ENCODE results near the gene ZC3H4.
"Not testable (repeated sequence)": the region's sequence is repeated elsewhere in the genome, so short reads cannot be mapped to it uniquely, and the experiment has no call there.

Gene ZC3H4

DNA sequence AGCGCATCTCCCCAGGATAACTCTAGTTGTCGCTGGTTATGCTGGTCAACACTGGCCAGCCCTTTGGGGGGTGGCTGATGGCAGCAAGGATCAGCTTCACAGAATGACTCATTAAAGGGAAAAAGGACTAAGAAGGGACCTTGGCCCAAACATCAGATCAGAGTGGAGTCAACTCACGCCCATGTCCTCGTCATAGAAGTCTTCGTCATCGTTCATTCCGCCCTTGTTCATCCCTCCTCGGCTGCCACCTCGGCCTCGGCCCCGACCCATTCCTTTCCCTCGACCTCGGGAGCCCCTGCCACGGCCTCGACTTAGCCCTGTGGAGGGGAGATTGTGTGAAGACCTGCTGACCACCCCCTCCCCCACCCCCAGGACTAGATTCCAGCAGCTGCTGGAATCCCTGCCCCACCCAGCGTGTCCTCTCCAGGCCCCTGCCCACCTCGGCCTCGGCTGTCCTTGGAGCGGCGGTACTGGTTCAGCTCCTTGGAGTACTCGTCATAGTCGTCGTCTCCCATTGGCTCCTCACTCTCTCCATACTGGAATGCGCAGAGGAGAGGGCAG, 28.6 kb downstream of the ZC3H4 start:
- no peak for DNase-seq (ENCODE audit: low spot score)

DNA sequence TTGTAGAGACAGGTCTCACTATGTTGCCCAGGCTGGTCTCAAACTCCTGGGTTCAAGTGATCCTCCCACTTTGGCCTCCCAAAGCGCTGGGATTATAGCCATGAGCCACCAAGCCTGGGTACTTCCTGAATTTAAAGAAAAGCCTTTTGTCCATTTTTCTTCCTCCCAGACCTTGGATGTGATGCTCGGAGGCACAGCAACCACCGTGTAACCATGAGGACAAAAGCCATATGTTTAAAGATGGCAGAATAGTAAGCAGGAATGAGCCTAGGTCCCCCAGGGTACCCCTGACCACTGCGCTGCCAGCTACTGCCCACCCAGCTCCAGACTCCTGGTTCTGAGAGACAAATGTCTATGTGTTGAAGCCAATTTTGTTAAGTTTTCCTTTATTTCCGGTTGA, 31.1 kb downstream of the ZC3H4 start:
- DNase-seq (ENCODE audit: low spot score) = no peak

DNA sequence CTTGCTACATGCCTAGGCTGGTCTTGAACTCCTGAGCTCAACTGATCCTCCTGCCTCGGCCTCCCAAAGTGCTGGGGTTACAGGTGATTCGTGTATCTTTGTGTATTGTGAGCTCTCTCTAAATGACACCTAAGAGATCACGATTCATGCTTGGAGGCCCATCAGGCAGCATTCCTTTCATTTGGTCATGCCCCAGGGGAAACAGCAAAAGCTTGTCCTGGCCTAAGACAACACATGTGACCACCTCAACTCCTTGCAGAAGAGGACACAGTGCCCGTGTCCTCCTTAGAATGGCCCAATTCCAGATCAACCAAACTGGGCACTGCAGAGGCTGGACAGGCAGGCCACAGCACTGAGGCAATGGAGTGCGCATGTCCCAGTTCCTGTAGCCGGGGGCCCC, 32.5 kb downstream of the ZC3H4 start:
- DNase-seq (ENCODE audit: low spot score) = no peak

DNA sequence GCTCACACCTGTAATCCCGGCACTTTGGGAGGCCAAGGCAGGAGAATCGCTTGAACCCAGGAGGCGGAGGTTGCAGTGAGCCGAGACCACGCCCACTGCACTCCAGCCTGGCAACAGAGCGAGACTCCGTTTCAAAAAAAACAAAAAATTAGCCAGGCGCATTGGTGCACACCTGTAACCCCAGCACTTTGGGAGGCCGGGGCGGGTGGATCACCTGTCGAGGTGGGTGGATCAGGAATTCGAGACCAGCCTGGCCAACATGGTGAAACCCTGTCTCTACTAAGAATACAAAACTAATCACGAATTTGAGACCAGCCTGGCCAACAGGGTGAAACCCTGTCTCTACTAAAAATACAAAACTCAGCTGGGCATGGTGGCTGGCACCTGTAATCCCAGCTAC, 35.2 kb downstream of the ZC3H4 start:
- not testable (repeated sequence) for DNase-seq (ENCODE audit: low spot score)

DNA sequence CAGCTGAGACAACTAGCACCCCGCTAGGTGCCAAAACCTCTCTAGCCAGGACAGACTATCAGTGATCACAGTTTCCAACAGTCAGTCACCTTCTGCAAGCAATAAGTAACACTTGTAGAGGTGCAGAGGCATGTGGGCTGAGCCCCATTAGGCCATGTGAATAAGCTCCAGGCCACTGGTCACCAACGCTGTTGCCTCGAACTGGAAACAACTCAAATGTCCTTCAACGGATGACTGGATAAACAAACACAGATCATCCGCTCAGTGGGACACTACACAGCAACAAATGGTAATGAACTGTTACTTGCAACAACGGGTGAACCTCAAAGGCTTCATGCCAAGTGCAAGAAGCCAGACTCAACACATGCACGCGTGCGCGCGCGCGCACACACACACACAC, 37.6 kb downstream of the ZC3H4 start:
- no peak for DNase-seq (ENCODE audit: low spot score)

DNA sequence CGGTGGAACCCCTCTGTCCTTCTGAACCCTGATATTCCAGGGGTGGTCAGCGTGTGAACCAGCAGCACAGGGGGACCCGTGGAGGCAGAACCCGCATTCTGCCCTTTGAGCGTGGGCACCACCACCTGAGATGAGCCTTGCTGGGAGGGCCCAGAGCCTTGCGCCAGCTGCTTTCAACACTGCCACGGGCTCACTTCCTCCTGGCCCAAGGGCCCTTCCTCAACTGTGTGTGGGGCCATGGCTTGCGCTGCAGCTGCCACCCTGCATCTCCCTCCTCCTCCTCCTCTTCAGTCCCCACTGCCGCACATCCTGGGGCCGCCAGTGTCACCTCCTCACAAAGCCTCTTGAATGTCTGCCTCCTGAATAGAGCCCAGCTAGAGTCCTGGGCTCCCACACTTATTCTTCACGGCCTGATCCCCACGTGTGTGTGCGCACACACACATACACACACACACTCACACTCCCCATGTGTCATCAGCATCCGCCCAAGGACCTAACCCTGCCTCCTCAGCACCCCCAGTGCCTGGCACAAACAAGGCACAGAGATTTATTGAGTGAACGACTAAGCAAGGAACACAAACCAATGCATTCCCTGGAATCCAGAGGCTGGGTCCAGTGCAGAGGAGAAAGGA, 38.3 kb downstream of the ZC3H4 start:
- DNase-seq (ENCODE audit: low spot score) = no peak

DNA sequence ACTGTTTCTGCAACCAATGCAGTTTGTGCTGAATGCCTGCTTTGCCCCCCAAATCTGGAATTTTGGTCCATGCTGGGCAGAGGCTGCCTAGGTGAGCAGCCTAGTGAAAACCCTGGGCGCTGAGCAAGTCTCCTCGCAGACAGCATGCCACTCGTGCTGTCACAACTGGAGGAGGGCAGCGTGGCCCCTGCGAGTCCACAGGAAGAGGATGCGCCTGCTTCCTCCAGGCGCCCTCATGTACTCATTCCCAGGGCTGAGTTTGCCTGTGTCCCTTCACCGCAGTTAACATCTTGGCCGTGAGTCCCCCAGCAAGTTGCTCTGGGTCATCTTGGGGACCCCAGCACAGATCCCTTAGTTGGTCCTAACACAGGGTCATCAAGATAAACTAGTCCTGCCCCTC, 39.0 kb downstream of the ZC3H4 start:
- DNase-seq (ENCODE audit: low spot score) = no peak

DNA sequence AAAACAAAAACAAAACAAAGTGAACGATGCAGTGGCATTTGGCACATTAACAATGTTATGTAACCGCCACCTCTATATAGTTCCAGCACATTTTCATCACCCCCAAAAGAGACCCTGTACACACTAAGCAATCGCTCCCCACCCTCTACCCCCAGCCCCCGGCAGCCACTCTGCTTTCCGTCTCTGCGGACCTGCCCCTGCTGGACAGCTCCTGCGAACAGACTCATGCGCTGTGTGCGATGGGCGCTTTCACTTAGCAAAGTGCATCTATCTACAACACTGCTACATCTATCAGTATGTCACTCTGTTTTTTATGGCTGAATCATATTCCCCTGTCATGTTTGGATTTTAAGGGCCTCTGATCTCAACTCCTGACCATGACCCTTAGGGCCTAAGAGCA, 40.0 kb downstream of the ZC3H4 start:
- no peak for DNase-seq (ENCODE audit: low spot score)

DNA sequence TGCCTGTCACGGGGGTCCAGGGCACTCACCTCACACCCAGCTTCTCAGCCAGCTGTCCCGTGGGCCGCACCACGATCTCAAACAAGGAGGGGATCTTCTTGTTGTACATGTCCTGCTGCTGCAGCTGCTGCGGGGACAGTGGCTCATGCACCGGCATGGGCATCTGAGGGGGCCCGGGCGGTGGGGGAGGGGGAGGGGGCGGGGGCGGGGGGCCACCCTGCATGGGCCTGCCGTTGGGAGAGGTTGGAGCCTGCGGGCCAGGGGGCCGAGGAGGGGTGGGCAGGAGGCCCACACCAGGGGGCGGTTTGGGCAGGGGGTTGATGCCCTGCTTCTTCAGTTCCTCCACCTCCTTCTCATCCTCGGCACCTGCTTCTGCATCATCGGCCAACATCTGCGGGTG, 41.3 kb downstream of the ZC3H4 start:
- no peak for DNase-seq (ENCODE audit: low spot score)

DNA sequence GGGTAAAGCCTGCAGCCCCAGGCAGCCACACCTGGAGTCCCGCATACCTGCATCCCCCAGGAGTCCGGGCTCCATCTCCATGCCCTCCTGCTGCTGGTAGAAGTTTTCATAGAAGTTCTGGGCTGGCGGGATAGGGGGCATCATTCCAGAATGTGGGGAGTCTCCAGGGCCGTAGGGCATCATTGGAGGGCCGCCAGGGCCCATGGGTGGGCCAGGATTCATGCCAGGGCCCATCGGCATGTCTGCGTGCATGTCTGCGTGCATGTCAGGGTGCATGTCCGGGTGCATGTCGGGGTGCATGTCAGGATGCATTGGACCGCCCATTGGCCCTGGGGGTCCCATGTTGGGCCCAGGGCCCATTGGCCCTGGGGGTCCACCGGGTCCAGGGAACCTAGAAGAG, 41.8 kb downstream of the ZC3H4 start:
- no peak for DNase-seq (ENCODE audit: low spot score)

DNA sequence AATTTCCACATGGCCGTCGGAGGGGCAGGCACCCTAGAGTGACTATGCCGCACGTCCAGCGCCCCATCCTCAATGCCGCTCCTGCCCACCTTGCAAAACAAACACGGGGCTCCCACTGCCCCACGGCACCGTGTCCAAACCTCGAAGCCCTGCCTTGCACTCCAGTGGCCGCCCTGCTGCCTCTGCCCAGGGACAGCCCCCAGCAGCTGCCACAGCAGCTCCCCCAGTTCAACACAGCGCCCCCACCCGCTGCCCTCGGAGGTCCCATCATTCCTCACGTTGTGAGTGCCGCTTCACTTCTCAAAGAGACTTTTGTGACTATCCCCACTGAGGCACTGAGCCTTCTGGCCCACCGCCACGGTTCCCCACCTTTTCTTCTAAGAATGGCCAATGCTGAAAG, 42.8 kb downstream of the ZC3H4 start:
- no peak for DNase-seq (ENCODE audit: low spot score)

DNA sequence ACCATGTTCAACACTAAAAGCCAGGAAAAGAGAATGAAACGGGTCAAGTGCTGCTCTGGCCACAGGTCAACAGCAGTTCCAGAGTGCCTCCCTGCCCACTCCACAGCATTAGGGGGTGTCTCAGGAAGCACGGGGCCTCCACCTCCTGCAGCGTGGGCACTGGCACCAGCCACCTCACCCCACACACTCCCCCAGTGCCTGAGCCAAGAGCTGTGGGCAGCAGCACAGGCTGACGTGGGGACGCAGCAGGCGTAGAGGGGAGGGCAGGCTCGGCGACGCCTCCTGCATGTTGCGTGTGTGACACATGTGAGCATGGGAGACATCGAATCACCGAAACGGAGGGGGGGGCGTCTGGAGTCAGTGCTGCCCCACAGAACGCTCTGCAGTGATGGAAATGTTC, 43.8 kb downstream of the ZC3H4 start:
- DNase-seq (ENCODE audit: low spot score) = no peak

DNA sequence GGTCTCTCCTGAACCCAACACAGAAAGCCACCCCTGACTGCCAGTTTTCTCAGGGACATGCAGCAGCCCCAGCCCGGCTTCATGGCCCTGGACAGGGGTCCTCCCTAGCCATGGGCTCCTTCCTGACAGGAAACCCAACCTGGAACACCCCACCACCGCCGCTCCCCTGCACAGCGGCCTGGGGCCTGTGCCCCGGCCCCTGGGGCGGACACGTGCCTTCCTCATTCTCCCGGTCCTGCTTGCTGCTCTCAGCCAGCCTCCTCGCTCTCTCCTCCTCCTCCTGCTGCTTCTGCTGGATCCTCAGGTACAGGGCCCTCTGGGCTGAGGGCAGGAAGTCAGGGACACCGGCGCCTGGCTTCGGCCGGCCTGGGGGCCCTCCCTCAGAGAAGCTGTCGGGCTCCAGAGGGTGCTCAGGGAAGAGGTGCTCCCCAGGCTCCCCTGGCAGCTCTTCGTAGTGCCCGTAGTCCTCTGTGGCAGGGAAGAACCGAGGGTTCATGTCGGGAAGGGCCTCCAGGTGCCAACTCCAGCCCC, 44.6 kb downstream of the ZC3H4 start:
- no peak for DNase-seq (ENCODE audit: low spot score)

DNA sequence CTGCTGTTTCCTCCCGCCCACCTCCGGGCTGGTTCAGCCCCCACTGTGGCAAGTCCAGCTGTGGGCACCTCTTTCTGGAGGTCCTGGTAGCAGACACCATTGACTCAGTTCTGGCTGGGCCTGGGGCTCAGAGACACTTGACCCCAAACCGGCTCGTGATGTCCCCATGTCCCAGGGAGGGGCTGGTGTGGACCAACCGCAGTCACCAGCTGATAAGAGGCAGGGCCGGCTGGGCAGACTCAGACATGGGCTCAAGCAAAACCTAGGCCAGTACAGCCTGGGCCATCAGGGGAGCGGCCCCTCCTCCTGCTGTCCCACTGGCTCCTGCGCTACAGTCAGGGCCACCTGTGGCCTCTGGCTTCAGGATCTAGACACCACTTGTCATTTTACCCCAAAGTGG, 45.3 kb downstream of the ZC3H4 start:
- no peak for DNase-seq (ENCODE audit: low spot score)

DNA sequence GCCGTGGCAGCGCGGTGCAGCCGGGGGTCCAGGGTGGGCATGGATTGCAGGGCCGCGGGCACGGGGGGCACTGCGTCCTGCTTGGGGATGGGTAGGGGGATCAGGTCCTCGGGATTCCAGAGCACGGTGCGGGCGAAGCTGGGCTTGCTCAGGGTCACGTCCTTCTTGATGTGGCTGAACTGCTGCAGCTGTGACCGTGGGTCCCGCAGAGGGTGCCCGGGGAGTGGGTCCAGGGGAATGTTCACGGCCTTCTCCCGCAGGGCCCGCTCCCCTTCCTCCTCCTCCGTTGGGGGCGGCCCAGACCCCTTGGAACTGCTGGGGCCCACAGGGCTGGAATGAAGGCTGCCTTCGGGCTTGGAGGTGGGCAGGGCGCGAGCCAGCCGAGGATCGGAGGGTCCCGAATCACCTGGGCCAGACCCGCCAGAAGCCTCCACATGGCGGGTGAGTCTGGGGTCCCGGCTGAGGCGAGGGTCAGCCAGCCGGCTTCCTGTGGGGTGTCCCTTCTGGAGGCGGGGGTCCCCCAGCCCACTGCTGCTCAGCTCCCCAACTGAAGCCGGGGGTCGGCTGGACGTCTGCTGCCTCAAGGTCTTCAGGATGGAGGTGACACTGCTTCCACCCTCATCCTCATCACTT, 46.2 kb downstream of the ZC3H4 start:
- no peak for DNase-seq (ENCODE audit: low spot score)

DNA sequence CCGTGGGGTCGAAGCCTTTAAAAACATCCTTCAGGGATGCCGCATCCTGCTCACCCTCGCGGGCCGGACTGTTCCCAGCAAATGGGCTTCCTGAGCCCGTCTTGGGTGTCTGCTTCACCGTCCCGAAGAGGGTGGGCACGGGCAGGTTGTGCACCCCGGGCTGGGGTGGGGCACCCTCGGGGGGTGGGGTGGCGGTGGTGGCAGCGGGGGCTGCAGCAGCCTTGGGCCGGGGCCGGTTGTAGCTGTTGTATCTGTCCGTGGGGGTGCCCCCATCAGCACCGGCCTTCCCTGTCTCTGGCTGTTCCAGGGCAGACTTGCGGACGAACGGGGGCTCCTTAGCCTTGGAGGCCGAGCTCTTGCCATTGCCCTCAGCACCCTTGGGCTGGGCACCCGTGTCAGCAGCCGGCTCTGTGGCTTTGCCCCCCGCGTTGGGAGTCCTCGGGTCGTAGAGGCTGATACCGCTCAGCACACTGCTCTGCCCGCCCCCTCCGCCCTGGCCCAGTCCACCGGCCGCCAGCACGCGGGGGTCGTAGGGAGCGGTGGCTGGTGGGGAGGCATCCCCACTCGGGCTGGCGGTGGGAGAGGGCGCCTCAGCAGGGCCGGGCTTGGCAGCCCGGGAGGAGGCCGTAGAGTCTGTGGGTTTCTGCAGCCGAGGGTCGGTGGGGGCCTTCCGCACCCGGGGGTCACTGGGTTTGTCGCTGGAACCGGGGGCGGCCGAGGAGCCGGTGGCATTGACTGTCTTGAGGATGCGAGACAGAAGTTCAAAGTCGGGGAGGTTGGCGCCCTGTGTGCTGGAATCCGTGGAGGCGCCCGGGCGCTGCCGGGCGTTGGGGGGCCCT, 47.0 kb downstream of the ZC3H4 start:
- DNase-seq (ENCODE audit: low spot score) = no peak

DNA sequence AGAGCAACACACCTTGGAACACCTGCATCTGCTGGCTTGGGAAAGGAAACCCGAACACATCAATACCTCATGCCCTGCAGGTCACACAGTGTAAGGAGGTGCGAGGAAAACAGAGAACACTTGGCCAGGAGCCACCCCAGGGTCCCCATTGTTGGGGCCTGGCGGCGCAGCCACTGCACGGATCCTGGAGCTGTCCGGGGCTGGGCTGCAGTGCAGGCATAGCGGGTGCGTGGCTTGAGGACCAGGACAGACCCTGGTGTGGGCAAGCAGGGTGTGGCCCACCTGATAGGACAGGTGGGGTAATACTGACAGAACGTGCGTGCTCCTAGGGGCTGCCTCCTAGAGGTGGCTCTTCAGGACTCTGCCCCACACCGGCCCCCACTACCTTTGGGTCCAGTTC, 48.3 kb downstream of the ZC3H4 start:
- DNase-seq (ENCODE audit: low spot score) = no peak

DNA sequence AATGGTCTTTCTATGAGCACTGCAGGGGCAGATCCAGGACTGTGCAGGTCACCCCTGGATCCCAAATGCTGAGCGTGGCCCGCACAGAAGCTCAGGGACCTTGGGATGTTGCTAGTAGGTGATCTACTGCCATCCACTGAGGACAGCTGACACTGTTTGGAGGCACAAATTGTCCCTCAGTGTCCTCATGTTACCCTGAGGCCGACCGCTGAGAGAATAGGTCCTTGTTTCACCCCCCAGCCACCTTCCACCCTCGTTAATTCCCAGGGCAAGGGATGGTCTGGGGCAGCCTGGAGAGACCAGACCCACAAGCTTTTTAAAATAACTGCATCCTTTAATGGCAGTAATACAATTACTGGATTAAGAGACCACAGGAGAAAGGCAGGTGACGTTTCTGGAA, 49.7 kb downstream of the ZC3H4 start:
- DNase-seq (ENCODE audit: low spot score) = no peak

DNA sequence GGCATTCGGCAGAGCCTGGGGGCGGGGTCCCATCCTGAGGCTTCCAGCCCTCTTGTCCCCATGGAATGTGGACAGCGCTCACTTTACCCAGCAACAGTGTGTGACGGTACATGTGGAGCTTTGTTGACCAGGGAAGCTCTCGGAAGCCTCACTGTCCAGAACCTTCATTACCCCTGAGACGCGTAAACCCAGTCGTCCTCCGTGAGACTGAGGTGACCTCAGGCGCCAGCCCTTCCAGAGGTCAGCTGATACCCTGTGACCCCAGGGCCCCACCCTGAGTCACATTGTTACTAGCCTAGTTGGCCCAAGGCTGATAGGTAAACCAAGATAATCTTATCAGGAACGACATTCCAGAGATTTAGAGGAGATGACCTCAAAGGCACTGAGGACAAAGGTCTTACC, 55.0 kb downstream of the ZC3H4 start:
- no peak for DNase-seq (ENCODE audit: low spot score)

DNA sequence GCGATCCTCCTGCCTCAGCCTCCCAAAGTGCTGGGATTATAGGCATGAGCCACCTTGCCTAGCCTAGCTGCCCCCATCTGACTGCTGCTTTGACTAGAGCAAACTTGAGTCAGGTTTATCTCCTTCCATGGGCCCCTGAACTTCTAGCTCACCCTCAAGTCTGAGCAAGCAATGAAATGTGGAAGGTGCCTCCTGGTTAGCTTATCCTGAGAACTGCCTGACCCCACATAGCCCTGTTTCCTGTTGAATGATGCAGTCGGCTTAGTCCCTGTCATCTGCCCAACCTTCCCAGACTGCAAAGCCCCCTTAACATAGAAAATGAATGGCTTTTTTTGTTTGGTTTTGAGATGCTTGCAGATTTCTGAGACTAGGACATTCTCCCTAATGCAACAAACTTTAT, 56.2 kb downstream of the ZC3H4 start:
- no peak for DNase-seq (ENCODE audit: low spot score)

DNA sequence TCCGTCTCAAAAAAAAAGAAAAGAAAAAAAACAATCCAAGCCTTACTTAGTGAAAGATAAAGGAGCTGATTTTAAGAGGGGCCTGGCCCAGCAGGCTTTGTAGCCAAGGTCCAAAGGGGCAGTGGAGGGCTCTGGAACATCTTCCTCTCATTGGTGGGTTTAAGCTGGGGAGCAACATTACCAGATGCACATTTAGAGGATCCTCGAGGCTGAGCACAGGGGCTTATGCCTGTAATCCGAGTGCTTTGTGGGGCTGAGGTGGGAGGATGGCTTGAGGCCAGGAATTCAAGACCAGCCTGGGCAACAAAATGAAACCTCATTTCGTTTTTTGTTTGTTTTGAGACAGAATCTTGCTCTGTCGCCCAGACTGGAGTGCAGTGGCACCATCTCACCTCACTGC, 57.2 kb downstream of the ZC3H4 start:
- no peak for DNase-seq (ENCODE audit: low spot score)

DNA sequence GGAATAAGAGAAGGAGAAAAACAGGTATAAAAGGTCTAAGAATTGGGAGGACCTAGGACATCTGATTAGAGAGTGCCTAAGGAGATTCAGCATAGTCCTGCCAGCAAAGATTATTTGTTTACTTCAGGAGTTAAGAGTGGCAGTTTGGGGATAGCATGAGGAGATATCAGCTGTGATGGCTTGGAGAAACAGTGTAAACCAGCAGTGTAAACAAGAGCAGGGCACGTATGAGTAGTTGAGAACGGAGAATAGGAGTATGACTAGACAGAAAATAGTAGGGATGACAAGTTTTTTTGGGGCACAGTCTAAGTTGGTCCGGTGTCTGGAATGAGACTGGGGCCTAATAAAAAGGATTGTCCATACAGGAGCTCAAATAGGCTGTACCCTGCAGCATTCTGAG, 63.0 kb downstream of the ZC3H4 start:
- not testable (repeated sequence) for DNase-seq (ENCODE audit: low spot score)

DNA sequence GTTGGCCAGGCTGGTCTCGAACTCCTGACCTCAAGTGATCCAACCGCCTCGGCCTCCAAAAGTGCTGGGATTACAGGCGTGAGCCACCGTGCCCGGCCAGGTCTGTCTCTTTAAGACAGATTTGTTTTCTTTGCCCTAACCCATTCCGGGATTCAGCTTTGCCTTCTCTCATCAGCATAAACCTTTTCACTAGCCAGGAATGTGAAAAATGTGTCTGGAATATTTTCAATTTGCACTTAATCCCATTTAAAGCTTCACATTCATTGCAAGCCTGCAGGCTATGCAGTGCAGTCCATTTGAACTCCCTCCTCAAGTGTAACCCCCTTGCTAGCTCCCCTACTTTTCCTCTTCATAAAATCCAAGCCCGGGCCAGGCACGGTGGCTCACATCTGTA, 64.3 kb downstream of the ZC3H4 start:
- DNase-seq (ENCODE audit: low spot score) = no peak

Measured in activated CD4-positive, alpha-beta T cell treated with anti-CD3 and anti-CD28 coated beads, Interleukin-2, Interleukin-4, amounts not matched to agents 100 ng/mL and 50 ng/mL, durations not matched to agents 16 hours and 8 hours (primary cell).